PFSK-1 (cell line): ENCODE measurements around the gene SERGEF.

ENCODE experiments used
- FOXP2 ChIP-seq: optimal IDR thresholded peaks from 2 replicates; pipeline ENCODE3; 2011; ENCODE audit warnings: borderline replicate concordance, control low read depth, inconsistent platforms; ENCODE audit not compliant: insufficient read depth; ENCODE audit errors: extremely low read length, extremely low read depth
- POLR2AphosphoS5 ChIP-seq: IDR thresholded peaks from 2 replicates; pipeline ENCODE4 v1.6.1; 2012; ENCODE audit warnings: low read depth, mild to moderate bottlenecking, control low read depth, low read length, moderate library complexity
- SIN3A ChIP-seq: IDR thresholded peaks from 2 replicates; pipeline ENCODE4 v1.6.1; 2012; ENCODE audit warnings: mild to moderate bottlenecking, low read length, moderate library complexity, borderline replicate concordance; ENCODE audit not compliant: insufficient read depth
- TAF1 ChIP-seq: IDR thresholded peaks from 2 replicates; pipeline ENCODE4 v1.6.1; 2012; ENCODE audit warnings: low read length, control low read depth, borderline replicate concordance; ENCODE audit not compliant: insufficient read depth
- TF ChIP-seq, protein P1 (sequence below), 2 experiments: IDR thresholded peaks; 2 replicates each; pipeline versions ENCODE4 v1.6.1 to v1.8.0; 2011 to 2012; ENCODE audit warnings: low read depth in 2 of 2, low read length in 2 of 2, control low read depth in 1 of 2, inconsistent platforms in 1 of 2, mild to moderate bottlenecking in 1 of 2, moderate library complexity in 1 of 2; ENCODE audit not compliant: insufficient read depth in 1 of 2

The SERGEF gene

DNA sequence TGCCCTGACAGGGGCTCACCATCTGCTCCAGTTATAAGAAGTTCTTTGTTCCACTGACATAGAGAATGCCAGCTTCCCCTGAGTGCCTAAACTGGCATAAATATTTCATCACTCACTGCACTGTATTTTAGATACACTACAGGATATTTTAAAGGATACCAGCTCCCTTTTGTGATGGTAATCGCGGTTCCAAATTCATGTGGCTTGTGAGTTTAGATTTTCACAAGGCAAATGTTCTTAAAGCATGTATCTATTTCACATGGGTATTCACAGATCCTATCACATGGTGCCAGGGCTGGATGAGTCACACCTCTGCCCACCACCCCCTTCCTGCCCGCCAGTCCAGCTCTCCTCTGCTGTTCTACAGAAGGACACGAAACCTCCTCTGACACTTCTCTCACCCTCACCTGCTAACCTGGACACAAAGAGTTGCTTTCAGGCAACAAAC lies 172.7 kb downstream of the SERGEF start:
- no peak for TF ChIP-seq FOXP2
- TF ChIP-seq TAF1, result no peak
- TF ChIP-seq SIN3A, result no peak
- no peak for TF ChIP-seq POLR2AphosphoS5
- TF ChIP-seq, protein P1, sequence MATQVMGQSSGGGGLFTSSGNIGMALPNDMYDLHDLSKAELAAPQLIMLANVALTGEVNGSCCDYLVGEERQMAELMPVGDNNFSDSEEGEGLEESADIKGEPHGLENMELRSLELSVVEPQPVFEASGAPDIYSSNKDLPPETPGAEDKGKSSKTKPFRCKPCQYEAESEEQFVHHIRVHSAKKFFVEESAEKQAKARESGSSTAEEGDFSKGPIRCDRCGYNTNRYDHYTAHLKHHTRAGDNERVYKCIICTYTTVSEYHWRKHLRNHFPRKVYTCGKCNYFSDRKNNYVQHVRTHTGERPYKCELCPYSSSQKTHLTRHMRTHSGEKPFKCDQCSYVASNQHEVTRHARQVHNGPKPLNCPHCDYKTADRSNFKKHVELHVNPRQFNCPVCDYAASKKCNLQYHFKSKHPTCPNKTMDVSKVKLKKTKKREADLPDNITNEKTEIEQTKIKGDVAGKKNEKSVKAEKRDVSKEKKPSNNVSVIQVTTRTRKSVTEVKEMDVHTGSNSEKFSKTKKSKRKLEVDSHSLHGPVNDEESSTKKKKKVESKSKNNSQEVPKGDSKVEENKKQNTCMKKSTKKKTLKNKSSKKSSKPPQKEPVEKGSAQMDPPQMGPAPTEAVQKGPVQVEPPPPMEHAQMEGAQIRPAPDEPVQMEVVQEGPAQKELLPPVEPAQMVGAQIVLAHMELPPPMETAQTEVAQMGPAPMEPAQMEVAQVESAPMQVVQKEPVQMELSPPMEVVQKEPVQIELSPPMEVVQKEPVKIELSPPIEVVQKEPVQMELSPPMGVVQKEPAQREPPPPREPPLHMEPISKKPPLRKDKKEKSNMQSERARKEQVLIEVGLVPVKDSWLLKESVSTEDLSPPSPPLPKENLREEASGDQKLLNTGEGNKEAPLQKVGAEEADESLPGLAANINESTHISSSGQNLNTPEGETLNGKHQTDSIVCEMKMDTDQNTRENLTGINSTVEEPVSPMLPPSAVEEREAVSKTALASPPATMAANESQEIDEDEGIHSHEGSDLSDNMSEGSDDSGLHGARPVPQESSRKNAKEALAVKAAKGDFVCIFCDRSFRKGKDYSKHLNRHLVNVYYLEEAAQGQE (IDR thresholded peaks at IDR 0.05; ENCODE audit: insufficient read depth in 1 of 2, low read depth in 2 of 2, low read length in 2 of 2), result no peak

DNA sequence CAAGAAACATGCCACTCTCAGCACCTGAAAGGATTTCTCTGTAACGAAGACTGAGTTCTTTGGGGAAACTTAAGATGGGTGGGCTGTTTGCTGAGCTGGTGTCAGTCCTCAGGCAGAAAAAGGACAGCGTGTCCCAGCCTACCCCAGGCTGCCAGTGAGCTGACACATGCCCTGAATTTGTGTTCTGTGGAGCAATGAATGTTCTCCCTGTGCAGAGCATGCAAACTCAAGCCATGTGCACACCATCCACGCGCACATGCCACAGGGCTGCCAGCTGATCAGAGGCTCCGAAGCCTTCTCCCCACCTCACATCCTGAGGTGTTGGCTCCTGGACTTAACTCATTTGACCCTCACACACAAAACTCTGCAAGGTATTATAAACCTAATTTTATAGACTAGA lies 173.4 kb downstream of the SERGEF start:
- TF ChIP-seq POLR2AphosphoS5, result no peak
- no peak for TF ChIP-seq TAF1
- TF ChIP-seq SIN3A, result no peak
- TF ChIP-seq FOXP2, result no peak
- TF ChIP-seq, protein P1 (IDR thresholded peaks at IDR 0.05; ENCODE audit: insufficient read depth in 1 of 2, low read depth in 2 of 2, low read length in 2 of 2), result no peak

DNA sequence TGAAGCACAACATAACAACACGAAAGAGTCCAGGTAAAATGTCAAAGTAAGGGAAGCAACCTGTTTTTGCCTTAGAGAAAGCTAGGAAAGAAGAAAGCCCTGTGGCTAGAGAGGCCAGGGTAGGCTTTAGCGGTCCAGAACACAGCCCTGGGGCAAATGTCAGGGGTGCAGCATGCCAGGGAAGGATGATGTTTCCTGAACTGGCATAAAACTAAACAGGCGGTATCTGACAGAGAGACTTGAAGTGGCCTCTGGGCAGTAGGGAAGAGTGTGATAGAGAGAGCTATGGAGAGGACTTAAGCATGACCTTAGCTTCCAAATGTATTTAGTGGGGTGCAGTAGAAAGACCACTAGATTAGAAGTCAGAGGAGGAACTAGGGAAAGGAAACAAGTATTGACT lies 174.7 kb downstream of the SERGEF start:
- TF ChIP-seq TAF1 (no peak), POLR2AphosphoS5 (no peak), SIN3A (no peak), FOXP2 (no peak)
- TF ChIP-seq, protein P1 (IDR thresholded peaks at IDR 0.05; ENCODE audit: insufficient read depth in 1 of 2, low read depth in 2 of 2, low read length in 2 of 2), result no peak

DNA sequence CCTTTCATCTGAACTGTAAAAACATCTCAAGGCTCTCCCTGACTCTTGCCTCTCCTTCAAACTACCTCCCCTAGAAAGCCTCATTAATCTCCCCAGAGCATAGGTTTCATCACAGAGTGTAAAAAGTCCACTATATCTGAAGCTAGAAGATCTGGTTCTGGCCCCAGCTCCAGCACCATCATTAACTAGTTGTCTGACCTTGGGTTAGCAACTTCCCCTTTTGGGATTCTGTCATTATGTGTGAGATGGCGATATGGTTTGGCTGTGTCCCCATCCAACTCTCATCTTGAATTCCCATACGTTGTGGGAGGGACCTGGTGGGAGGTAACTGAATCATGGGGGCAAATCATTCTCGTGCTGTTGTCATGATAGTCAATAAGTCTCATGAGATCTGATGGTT lies 181.0 kb downstream of the SERGEF start:
- TF ChIP-seq SIN3A, result no peak
- TF ChIP-seq, protein P1 (IDR thresholded peaks at IDR 0.05; ENCODE audit: insufficient read depth in 1 of 2, low read depth in 2 of 2, low read length in 2 of 2), result no peak
- TF ChIP-seq FOXP2, result no peak
- TF ChIP-seq TAF1, result no peak
- no peak for TF ChIP-seq POLR2AphosphoS5

DNA sequence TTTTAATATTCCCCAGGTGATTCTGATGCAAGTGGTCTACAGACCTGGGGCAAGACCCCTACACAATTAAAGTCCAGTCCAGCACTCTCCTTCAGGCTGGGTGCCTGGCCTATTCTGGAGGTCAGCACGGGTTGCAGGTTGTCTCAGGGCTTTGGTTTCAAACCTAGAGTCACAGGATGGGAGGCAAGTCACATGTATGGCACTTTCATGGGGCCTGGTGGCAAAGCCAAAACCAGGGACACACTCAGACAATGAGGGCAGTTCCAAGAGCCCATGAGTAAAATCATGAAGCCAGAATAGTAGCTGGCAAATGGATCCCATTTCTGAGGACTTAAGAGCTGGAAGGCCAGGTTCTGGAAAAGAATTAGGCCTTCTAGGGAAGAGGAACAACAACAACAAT lies 181.6 kb downstream of the SERGEF start:
- TF ChIP-seq, protein P1 (IDR thresholded peaks at IDR 0.05; ENCODE audit: insufficient read depth in 1 of 2, low read depth in 2 of 2, low read length in 2 of 2), result no peak
- TF ChIP-seq SIN3A, result no peak
- TF ChIP-seq TAF1, result no peak
- TF ChIP-seq FOXP2, result no peak
- TF ChIP-seq POLR2AphosphoS5, result no peak
